Lung (tissue), 12 donors: Measurements from ENCODE around the gene GALNT2. TPM values are rescaled to one million over a fixed set of nuclear protein-coding genes. Genes with fewer than 3 reads are reported as not detected.
A peak's percentile ranks its signal among the peaks of the same experiment; 100 is the strongest.

Experiments used
- ATAC-seq: fragments of 200-7000 bp; cut with Tn5 transposase; one replicate; pipeline ENCODE4 v1.9.1; 2020; ENCODE audit warnings: moderate number of reproducible peaks; ENCODE audit not compliant: insufficient read depth, low FRiP score
- DNase-seq, 3 donors: peaks; one replicate each; pipeline ENCODE4 v3.0.0-alpha.2; 2013 to 2017
- H3K27ac ChIP-seq, 2 donors: one replicate each; pipeline ENCODE4 v1.5.1; 2013; ENCODE audit warnings: mild to moderate bottlenecking in 2 of 2, moderate library complexity in 2 of 2, control low read depth in 1 of 2, inconsistent platforms in 1 of 2, low read depth in 1 of 2, low read length in 1 of 2
- H3K27me3 ChIP-seq, 3 donors: one replicate each; pipeline ENCODE4 v1.5.1; 2013; ENCODE audit warnings: low read length in 2 of 3; ENCODE audit not compliant: control insufficient read depth in 3 of 3, insufficient read depth in 3 of 3
- H3K36me3 ChIP-seq, 4 donors: one replicate each; pipeline ENCODE4 v1.5.1; 2013; ENCODE audit warnings: low read length in 4 of 4, mild to moderate bottlenecking in 1 of 4, moderate library complexity in 1 of 4; ENCODE audit not compliant: control insufficient read depth in 4 of 4, insufficient read depth in 4 of 4
- H3K4me1 ChIP-seq, 5 donors: one replicate each; pipeline ENCODE4 v1.5.1; 2013; ENCODE audit warnings: low read length in 5 of 5, mild to moderate bottlenecking in 2 of 5, moderate library complexity in 1 of 5; ENCODE audit not compliant: control insufficient read depth in 5 of 5, insufficient read depth in 5 of 5
- H3K4me3 ChIP-seq: one replicate; pipeline ENCODE4 v1.5.1; 2013; ENCODE audit warnings: mild to moderate bottlenecking, control low read depth, moderate library complexity
- H3K9ac ChIP-seq, 2 donors: one replicate each; pipeline ENCODE4 v1.5.1; 2013; ENCODE audit warnings: low read length in 2 of 2, control low read depth in 1 of 2; ENCODE audit not compliant: insufficient read depth in 1 of 2
- H3K9me3 ChIP-seq, 4 donors: one replicate each; pipeline ENCODE4 v1.5.1; 2013; ENCODE audit warnings: low read length in 3 of 4, mild to moderate bottlenecking in 1 of 4, moderate library complexity in 1 of 4; ENCODE audit not compliant: control insufficient read depth in 4 of 4, insufficient read depth in 3 of 4
- CTCF ChIP-seq: IDR thresholded peaks from 2 replicates; pipeline ENCODE4 v1.5.1; 2012; ENCODE audit warnings: mild to moderate bottlenecking; ENCODE audit errors: control extremely low read depth, extremely low read depth
- WGBS, 2 donors: extraction: QIAGEN DNeasy Blood & Tissue Kit; methylation state at CpG; one replicate each; pipeline ENCODE4 v1.1.7; 2013; 5-methylcytosine and 5-hydroxymethylcytosine counted together
- polyA plus RNA-seq, 2 donors: library from polyadenylated mRNA; stranded (reverse); fragments of 200-250 nt; gene quantifications; one replicate each; pipeline ENCODE4 v1.2.1, GENCODE V29; 2013
- total RNA-seq, 2 donors: library from RNA; depleted of rRNA in 1 of 2; stranded (reverse); fragments of >200 nt in 1 of 2; gene quantifications; one replicate each; pipeline ENCODE4 v1.2.1, GENCODE V29; 2014 to 2021
- donor health status: control.
- donor health status: control.
- donor health status: Bipolar disorder and iron deficiency.
- donor health status: healthy.
- donor health status: DM: yes; HTN: yes; CAD: no.

Gene GALNT2
- total and polyA plus RNA-seq, 4 donors = 23.1 to 101 (median 58.9) TPM

- Histone ChIP-seq H3K4me1 (peaks cover 0 to 8% (median 3%) of the 10 kb centered on the region in 5 donors), H3K9me3 (no peaks in the 10 kb centered on the region), H3K9ac (no peak overlapping the region), H3K27ac (no peak overlapping the region), H3K36me3 (peaks cover 4 to 29% (median 9%) of the 10 kb centered on the region in 4 donors), H3K27me3 (no peaks in the 10 kb centered on the region), H3K4me3 (no peak overlapping the region)
- WGBS, 2 donors = 82 to 85% methylated on average over 18 to 19 of the region's 19 CpGs
- TF ChIP-seq CTCF = peak; percentile 18
- DNase-seq = peak; percentile 53 to 77 (median 74)
- peak; percentile 56 for ATAC-seq
Observed at GRCh38 chr1:230268371-230269170, 201.5 kb downstream of the GALNT2 start.

- ATAC-seq = no peak
- Histone ChIP-seq H3K4me1 (peaks cover 0 to 8% (median 3%) of the 10 kb centered on the region in 5 donors), H3K27ac (no peak overlapping the region), H3K4me3 (no peak overlapping the region), H3K9ac (no peak overlapping the region), H3K36me3 (peaks cover 3 to 19% (median 6%) of the 10 kb centered on the region in 4 donors), H3K27me3 (no peaks in the 10 kb centered on the region), H3K9me3 (peaks cover 0 to 2% (median 0%) of the 10 kb centered on the region in 4 donors)
- WGBS, 2 donors = 89 to 93% methylated on average over 1 of the region's 1 CpG
- no peak for DNase-seq
- no peak for TF ChIP-seq CTCF
Observed at GRCh38 chr1:230270185-230270558, 203.1 kb downstream of the GALNT2 start.

GRCh38 chr1:230270559-230271281, 203.7 kb downstream of the GALNT2 start:
- WGBS, 2 donors = 21 to 39% methylated on average over 14 of the region's 14 CpGs
- Histone ChIP-seq H3K9me3 (peaks cover 0 to 2% (median 0%) of the 10 kb centered on the region in 4 donors), H3K27me3 (no peaks in the 10 kb centered on the region), H3K4me3 (no peak overlapping the region), H3K27ac (peak overlapping the region in 1 of 2 donors; percentile 23), H3K4me1 (peaks cover 0 to 8% (median 3%) of the 10 kb centered on the region in 5 donors), H3K9ac (no peak overlapping the region), H3K36me3 (peaks cover 3 to 14% (median 8%) of the 10 kb centered on the region in 4 donors)
- TF ChIP-seq CTCF = no peak
- DNase-seq (peak in 2 of 3 donors; percentile 22 to 49), ATAC-seq (no peak)
